ENCODE data around the gene TDRD7. TPM values are rescaled to one million over a fixed set of nuclear protein-coding genes. Genes with fewer than 3 reads are reported as not detected.

The TDRD7 gene
- total and polyA plus RNA-seq, 2 experiments from 2014 or later: 10.4 to 18.2 TPM

GRCh38 chr9:97519441-97519970, 107.6 kb downstream of the TDRD7 start:
- Histone ChIP-seq H3K36me3 (replicated peaks; ENCODE audit: insufficient read depth, low read depth) (no peaks in the 10 kb centered on the region), H3K79me2 (no peaks in the 10 kb centered on the region), H3K9me3 (ENCODE audit: low read depth) (no peaks in the 10 kb centered on the region), H4K20me1 (ENCODE audit: insufficient read depth, poor library complexity, severe bottlenecking) (no peaks in the 10 kb centered on the region), H3K27ac (no peak overlapping the region), H3K4me2 (peak overlapping the region; percentile 45), H3K4me3 (no peak overlapping the region), H3K9me2 (replicated peaks; ENCODE audit: insufficient read depth) (no peaks in the 10 kb centered on the region), H3K4me1 (ENCODE audit: insufficient read depth) (no peaks in the 10 kb centered on the region), H3K27me3 (no peaks in the 10 kb centered on the region), H2AFZ (no peak overlapping the region)
- TF ChIP-seq EZH2phosphoT487 (IDR thresholded peaks at IDR 0.05; ENCODE audit: low read depth, severe bottlenecking, unreplicated experiment): no peak
- TF ChIP-seq CTCF (IDR thresholded peaks at IDR 0.05; ENCODE audit: poor library complexity): no peak
- no peak for TF ChIP-seq EZH2 (IDR thresholded peaks at IDR 0.05; ENCODE audit: borderline replicate concordance)
- 82% methylated on average over 11 of the region's 11 CpGs for WGBS (ENCODE audit: low lambda C conversion rate, missing lambda C conversion rate)
- DNase-seq (ENCODE audit: low spot score): no peak

GRCh38 chr9:97521576-97522333, 109.9 kb downstream of the TDRD7 start:
- H3K79me2 ChIP-seq: no peaks in the 10 kb centered on the region
- no peaks in the 10 kb centered on the region for H4K20me1 ChIP-seq (ENCODE audit: insufficient read depth, poor library complexity, severe bottlenecking)
- TF ChIP-seq CTCF (IDR thresholded peaks at IDR 0.05; ENCODE audit: poor library complexity) (no peak), EZH2 (IDR thresholded peaks at IDR 0.05; ENCODE audit: borderline replicate concordance) (no peak), EZH2phosphoT487 (IDR thresholded peaks at IDR 0.05; ENCODE audit: low read depth, severe bottlenecking, unreplicated experiment) (no peak)
- H3K36me3 ChIP-seq (replicated peaks; ENCODE audit: insufficient read depth, low read depth): no peaks in the 10 kb centered on the region
- H3K9me3 ChIP-seq (ENCODE audit: low read depth): no peaks in the 10 kb centered on the region
- DNase-seq (ENCODE audit: low spot score): no peak
- H3K27ac ChIP-seq: no peak overlapping the region
- no peak overlapping the region for H3K4me3 ChIP-seq
- H3K4me1 ChIP-seq (ENCODE audit: insufficient read depth): no peaks in the 10 kb centered on the region
- H3K4me2 ChIP-seq: no peak overlapping the region
- H3K9me2 ChIP-seq (replicated peaks; ENCODE audit: insufficient read depth): no peaks in the 10 kb centered on the region
- H3K27me3 ChIP-seq: no peaks in the 10 kb centered on the region
- WGBS (ENCODE audit: low lambda C conversion rate, missing lambda C conversion rate): 86% methylated on average over 10 of the region's 10 CpGs
- H2AFZ ChIP-seq: no peak overlapping the region

GRCh38 chr9:97524424-97524823, 112.5 kb downstream of the TDRD7 start:
- H3K79me2 ChIP-seq: no peaks in the 10 kb centered on the region
- 88% methylated on average over 4 of the region's 4 CpGs for WGBS (ENCODE audit: low lambda C conversion rate, missing lambda C conversion rate)

More at GRCh38 chr9:97524424-97524823, 112.5 kb downstream of the TDRD7 start:
- no peaks in the 10 kb centered on the region for H3K4me1 ChIP-seq (ENCODE audit: insufficient read depth)
- no peaks in the 10 kb centered on the region for H4K20me1 ChIP-seq (ENCODE audit: insufficient read depth, poor library complexity, severe bottlenecking)
- TF ChIP-seq EZH2phosphoT487 (IDR thresholded peaks at IDR 0.05; ENCODE audit: low read depth, severe bottlenecking, unreplicated experiment) (no peak), EZH2 (IDR thresholded peaks at IDR 0.05; ENCODE audit: borderline replicate concordance) (no peak), CTCF (IDR thresholded peaks at IDR 0.05; ENCODE audit: poor library complexity) (no peak)
- no peak overlapping the region for H3K4me2 ChIP-seq
- no peak for DNase-seq (ENCODE audit: low spot score)
- no peak overlapping the region for H3K4me3 ChIP-seq
- H3K36me3 ChIP-seq (replicated peaks; ENCODE audit: insufficient read depth, low read depth): no peaks in the 10 kb centered on the region
- no peaks in the 10 kb centered on the region for H3K27me3 ChIP-seq
- no peak overlapping the region for H2AFZ ChIP-seq
- no peaks in the 10 kb centered on the region for H3K9me2 ChIP-seq (replicated peaks; ENCODE audit: insufficient read depth)
- no peaks in the 10 kb centered on the region for H3K9me3 ChIP-seq (ENCODE audit: low read depth)
- H3K27ac ChIP-seq: no peak overlapping the region

Data from hepatocyte (in vitro differentiated cells).